ENCODE data around the gene TMEM25. TPM values are rescaled to one million over a fixed set of nuclear protein-coding genes. Genes with fewer than 3 reads are reported as not detected.
A peak's percentile ranks its signal among the peaks of the same experiment; 100 is the strongest.

TMEM25 gene
- total RNA-seq, 1 donor from 2014 or later: 26.3 TPM

GRCh38 chr11:118532852-118533768, 2.1 kb downstream of the TMEM25 start:
- Histone ChIP-seq H3K4me1 (peaks cover 12% of the 10 kb centered on the region), H3K27ac (no peak overlapping the region), H3K9me3 (no peaks in the 10 kb centered on the region), H3K36me3 (no peaks in the 10 kb centered on the region), H3K4me3 (no peak overlapping the region), H3K27me3 (no peaks in the 10 kb centered on the region)
- intact Hi-C loops (cut with DNase I): no loop called here
- ATAC-seq (no peak), DNase-seq (no peak)
- TF ChIP-seq, protein P1, sequence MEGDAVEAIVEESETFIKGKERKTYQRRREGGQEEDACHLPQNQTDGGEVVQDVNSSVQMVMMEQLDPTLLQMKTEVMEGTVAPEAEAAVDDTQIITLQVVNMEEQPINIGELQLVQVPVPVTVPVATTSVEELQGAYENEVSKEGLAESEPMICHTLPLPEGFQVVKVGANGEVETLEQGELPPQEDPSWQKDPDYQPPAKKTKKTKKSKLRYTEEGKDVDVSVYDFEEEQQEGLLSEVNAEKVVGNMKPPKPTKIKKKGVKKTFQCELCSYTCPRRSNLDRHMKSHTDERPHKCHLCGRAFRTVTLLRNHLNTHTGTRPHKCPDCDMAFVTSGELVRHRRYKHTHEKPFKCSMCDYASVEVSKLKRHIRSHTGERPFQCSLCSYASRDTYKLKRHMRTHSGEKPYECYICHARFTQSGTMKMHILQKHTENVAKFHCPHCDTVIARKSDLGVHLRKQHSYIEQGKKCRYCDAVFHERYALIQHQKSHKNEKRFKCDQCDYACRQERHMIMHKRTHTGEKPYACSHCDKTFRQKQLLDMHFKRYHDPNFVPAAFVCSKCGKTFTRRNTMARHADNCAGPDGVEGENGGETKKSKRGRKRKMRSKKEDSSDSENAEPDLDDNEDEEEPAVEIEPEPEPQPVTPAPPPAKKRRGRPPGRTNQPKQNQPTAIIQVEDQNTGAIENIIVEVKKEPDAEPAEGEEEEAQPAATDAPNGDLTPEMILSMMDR (IDR thresholded peaks at IDR 0.05): no peak

- H3K27me3 ChIP-seq: no peaks in the 10 kb centered on the region
- H3K36me3 ChIP-seq: no peaks in the 10 kb centered on the region
- TF ChIP-seq, protein P1 (IDR thresholded peaks at IDR 0.05): no peak
- ATAC-seq: peak; percentile 20
- H3K9me3 ChIP-seq: no peaks in the 10 kb centered on the region
- no peak overlapping the region for H3K27ac ChIP-seq
- peaks cover 12% of the 10 kb centered on the region for H3K4me1 ChIP-seq
- no peak overlapping the region for H3K4me3 ChIP-seq
- no peak for DNase-seq
- intact Hi-C loops (cut with DNase I): no loop called here
Measured at GRCh38 chr11:118533769-118534729, 3.1 kb downstream of the TMEM25 start.

DNA sequence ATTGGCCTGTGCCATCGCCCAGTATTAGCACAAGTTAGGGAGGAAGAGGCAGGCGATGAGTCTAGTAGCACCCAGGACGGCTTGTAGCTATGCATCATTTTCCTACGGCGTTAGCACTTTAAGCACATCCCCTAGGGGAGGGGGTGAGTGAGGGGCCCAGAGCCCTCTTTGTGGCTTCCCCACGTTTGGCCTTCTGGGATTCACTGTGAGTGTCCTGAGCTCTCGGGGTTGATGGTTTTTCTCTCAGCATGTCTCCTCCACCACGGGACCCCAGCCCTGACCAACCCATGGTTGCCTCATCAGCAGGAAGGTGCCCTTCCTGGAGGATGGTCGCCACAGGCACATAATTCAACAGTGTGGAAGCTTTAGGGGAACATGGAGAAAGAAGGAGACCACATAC, 4.3 kb downstream of the TMEM25 start:
- Histone ChIP-seq H3K27ac (no peak overlapping the region), H3K36me3 (no peaks in the 10 kb centered on the region), H3K4me1 (peaks cover 5% of the 10 kb centered on the region), H3K9me3 (no peaks in the 10 kb centered on the region), H3K27me3 (no peaks in the 10 kb centered on the region), H3K4me3 (no peak overlapping the region)
- intact Hi-C loops (cut with DNase I): no loop called here
- ATAC-seq (no peak), DNase-seq (no peak)
- TF ChIP-seq, protein P1 (IDR thresholded peaks at IDR 0.05): no peak

DNA sequence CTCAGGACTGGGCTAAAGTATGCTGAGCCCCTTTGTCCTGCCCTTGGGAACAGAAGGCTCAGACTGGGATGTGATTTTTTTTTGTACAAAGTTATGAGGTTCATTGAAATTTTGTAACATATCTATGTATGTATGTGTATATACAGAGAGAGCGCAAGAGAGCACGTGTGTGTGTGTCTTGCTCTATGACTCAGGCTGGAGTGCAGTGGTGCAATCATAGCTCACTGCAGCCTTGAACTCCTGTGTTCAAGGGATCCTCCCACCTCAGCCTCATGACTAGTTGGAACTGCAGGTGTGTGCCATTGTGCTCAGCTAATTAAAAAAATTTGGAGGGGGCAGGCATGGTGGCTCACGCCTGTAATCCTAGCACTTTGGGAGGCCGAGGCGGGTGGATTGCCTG, 5.7 kb downstream of the TMEM25 start:
- Histone ChIP-seq H3K4me3 (no peak overlapping the region), H3K27ac (no peak overlapping the region), H3K4me1 (peaks cover 2% of the 10 kb centered on the region), H3K27me3 (no peaks in the 10 kb centered on the region), H3K36me3 (peaks cover 4% of the 10 kb centered on the region), H3K9me3 (no peaks in the 10 kb centered on the region)
- intact Hi-C loops (cut with DNase I): no loop called here
- TF ChIP-seq, protein P1 (IDR thresholded peaks at IDR 0.05): no peak
- ATAC-seq: no peak
- no peak for DNase-seq

DNA sequence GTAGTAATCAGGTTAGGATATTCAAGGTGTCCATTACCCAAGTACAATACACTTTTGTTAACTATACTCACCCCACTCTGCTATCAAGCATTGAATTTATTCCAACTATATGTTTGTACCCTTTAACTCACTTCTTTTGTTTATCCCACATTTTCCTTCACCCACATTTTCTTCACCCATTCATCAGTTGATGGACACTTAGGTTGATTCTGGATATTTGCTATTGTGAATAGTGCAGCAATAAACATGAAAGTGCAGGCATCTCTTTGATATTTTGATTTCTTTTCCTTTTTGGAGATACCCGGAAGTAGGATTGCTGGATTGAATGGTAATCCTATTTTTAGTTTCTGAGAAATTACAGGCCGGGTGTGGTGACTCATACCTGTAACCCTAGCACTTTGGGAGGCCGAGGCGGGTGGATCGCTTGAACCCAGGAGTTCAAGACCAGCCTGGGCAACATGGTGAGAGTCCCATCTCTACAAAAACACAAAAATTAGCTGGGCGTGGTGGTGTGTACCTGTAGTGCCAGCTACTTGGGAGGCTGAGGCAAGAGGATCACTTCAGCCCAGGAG, 6.5 kb downstream of the TMEM25 start:
- Histone ChIP-seq H3K4me3 (no peak overlapping the region), H3K4me1 (no peaks in the 10 kb centered on the region), H3K27ac (no peak overlapping the region), H3K36me3 (peaks cover 7% of the 10 kb centered on the region), H3K9me3 (no peaks in the 10 kb centered on the region), H3K27me3 (no peaks in the 10 kb centered on the region)
- no peak for ATAC-seq
- intact Hi-C loops (cut with DNase I): no loop called here
- DNase-seq: no peak
- TF ChIP-seq, protein P1 (IDR thresholded peaks at IDR 0.05): no peak
